A375 (cell line): Measurements from ENCODE around the gene TIMM13. TPM values are rescaled to one million over a fixed set of nuclear protein-coding genes. Genes with fewer than 3 reads are reported as not detected.

Experiments used
- total RNA-seq: library from RNA; depleted of rRNA; stranded (reverse); fragments of >200 nt; shearing (Covaris generic); gene quantifications from 2 replicates; pipeline ENCODE4 v1.2.3, GENCODE V29; 2014; rRNA removed

TIMM13 gene
- total RNA-seq, result 61.7 and 62.8 TPM in 2 replicates

DNA sequence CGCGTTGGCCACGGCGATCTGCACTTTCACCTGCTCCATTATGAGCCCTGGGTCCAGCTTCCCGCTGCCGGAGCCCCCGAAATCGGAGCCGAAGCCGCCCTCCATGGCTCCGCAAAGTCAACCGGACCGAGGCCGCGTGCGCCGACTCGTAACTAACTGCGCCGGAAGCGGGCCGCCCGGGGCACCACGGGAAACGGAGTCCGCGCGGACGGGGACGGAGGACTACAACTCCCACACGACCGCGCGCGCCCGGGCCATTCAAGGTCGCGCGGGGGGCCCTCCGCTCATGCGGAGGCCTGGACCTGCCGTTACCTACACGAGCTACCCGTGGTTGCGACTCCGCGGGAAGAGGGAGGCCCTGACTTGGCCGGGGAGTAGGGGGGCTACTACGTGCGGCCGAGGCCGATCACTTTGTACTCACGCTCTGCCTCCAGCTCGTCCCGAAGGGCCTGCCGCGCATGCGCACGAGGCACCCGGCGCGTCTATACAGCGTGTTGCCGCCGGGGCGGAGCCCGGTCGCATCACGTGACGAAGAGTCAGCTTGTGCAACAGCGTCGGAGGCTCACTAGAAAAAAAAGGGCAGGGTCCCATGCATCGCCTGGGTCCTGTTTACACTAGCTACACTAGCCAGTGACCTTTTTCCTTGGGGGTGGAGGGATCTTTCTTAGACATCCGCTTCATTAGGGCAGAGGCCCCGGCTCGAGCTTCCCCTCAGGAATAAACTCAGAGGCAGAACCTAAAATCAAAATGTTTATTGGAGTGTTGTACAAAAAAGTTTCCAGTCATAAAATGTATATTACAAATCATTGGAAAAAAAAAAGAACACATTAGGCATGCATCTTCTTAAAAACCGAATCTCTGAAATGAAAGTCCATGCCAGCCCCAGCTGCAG lies at the start of gene TIMM13:
Gene TIMM13 (minus strand): TSS at position 158 of the 892 bp plus-strand sequence. CDS start 53 bp downstream, at position 105.

DNA sequence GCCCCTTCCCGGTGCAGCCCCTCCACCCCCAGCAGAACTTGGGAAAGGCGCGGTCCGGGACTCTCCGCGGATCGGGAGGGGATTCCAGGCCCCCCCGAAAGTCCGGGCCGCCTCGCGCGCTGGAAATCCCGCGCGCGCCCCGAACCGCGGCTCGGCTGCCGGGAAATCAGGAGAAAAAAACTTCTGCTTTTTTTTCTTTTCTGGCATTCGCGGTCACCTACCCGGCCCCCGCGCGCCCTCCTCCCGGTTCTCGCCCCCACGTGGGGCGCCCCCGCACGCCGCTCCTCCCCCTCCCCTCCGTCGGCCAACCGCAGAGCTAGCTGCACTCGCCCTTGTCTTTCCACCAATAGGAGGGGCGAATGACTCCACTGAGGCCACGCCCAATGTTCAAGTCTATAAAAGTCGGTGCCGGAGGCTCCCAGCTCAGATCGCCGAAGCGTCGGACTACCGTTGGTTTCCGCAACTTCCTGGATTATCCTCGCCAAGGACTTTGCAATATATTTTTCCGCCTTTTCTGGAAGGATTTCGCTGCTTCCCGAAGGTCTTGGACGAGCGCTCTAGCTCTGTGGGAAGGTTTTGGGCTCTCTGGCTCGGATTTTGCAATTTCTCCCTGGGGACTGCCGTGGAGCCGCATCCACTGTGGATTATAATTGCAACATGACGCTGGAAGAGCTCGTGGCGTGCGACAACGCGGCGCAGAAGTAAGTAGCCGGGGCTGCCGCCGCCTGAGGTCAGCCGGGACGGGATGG lies 48.5 kb upstream of the TIMM13 start, which contains the start of gene GADD45B:
Gene GADD45B (plus strand): TSS at position 426 of the 749 bp plus-strand sequence. CDS start 232 bp downstream, at position 658.

Other genes starting within 250 kb of the TIMM13 start
- 54.7 and 60.4 TPM in 2 replicates for gene PLEKHJ1, start 191.3 kb downstream of the TIMM13 start, total RNA-seq
- gene SF3A2, start 190.8 kb downstream of the TIMM13 start, total RNA-seq, result 89.5 and 90.3 TPM in 2 replicates
- gene AMH, start 178.3 kb downstream of the TIMM13 start, total RNA-seq, result 16.8 and 19.0 TPM in 2 replicates
- not detected in 2 replicates for gene JSRP1, start 171.2 kb downstream of the TIMM13 start, total RNA-seq
- not detected in 2 replicates for gene PEAK3, start 145.4 kb downstream of the TIMM13 start, total RNA-seq
- 0.19 and 0.23 TPM in 2 replicates for gene LINGO3, start 119.4 kb downstream of the TIMM13 start, total RNA-seq
- 140 and 142 TPM in 2 replicates for gene LSM7, start 99.0 kb downstream of the TIMM13 start, total RNA-seq
- gene SPPL2B, start 98.9 kb downstream of the TIMM13 start, total RNA-seq, result 25.2 and 37.1 TPM in 2 replicates
- 0.57 TPM in 1 of 2 replicates, not detected in the other for gene TMPRSS9, start 67.3 kb downstream of the TIMM13 start, total RNA-seq
- 123 and 130 TPM in 2 replicates for gene LMNB2, start 29.4 kb upstream of the TIMM13 start, total RNA-seq
- gene GADD45B, start 48.5 kb upstream of the TIMM13 start, total RNA-seq, result 31.8 and 35.6 TPM in 2 replicates